ENCODE data around the gene ZNF71. TPM values are rescaled to one million over a fixed set of nuclear protein-coding genes. Genes with fewer than 3 reads are reported as not detected.

Gene ZNF71
- total and polyA plus RNA-seq, 2 of the 8 experiments (the other 6 are each of a cell fraction or from before 2014, with no cell fraction given) = 8.2 to 12.4 TPM

GRCh38 chr19:56661248-56661647, 66.1 kb downstream of the ZNF71 start:
- CTCF ChIA-PET (ENCODE audit: partially characterized antibody) = no interaction called here
- Histone ChIP-seq H4K20me1 (replicated peaks in 1 of 2; ENCODE audit: control insufficient read depth in 1 of 2, insufficient read depth in 2 of 2, low read length in 2 of 2) (no peaks in the 10 kb centered on the region), H2BK5ac (ENCODE audit: low read depth, low read length) (no peak overlapping the region), H3K4me3 (ENCODE audit: extremely low read depth in 1 of 4, insufficient read depth in 2 of 4, low read depth in 3 of 4, low read length in 4 of 4) (no peak overlapping the region), H3K9me3 (ENCODE audit: insufficient read depth in 2 of 2, low read depth in 1 of 2, low read length in 1 of 2) (peaks cover 49 to 84% of the 10 kb centered on the region in 2 experiments), H4K91ac (replicated peaks; ENCODE audit: insufficient read length, low read length) (no peak overlapping the region), H2AFZ (ENCODE audit: low read length) (no peak overlapping the region), H3K79me1 (ENCODE audit: low read depth, low read length) (no peaks in the 10 kb centered on the region), H2BK20ac (ENCODE audit: low read length) (no peak overlapping the region), H2BK120ac (replicated peaks; ENCODE audit: low read depth, low read length) (no peak overlapping the region), H3K9ac (replicated peaks in 1 of 4; ENCODE audit: extremely low read depth in 1 of 4, low read depth in 3 of 4, low read length in 3 of 4) (no peak overlapping the region), H3K4ac (replicated peaks; ENCODE audit: insufficient read length, low read depth, low read length) (no peak overlapping the region), H3K23ac (ENCODE audit: insufficient read length) (no peak overlapping the region), H3K4me1 (replicated peaks in 1 of 4; ENCODE audit: control insufficient read depth in 3 of 4, insufficient read depth in 4 of 4, low read length in 3 of 4) (no peaks in the 10 kb centered on the region), H2BK15ac (ENCODE audit: low read length) (no peak overlapping the region), H3K27ac (ENCODE audit: low read depth, low read length) (no peak overlapping the region), H4K8ac (ENCODE audit: extremely low read depth, insufficient read depth, low read length) (no peak overlapping the region), H3K27me3 (replicated peaks in 1 of 4; ENCODE audit: control insufficient read depth in 3 of 4, extremely low read depth in 1 of 4, insufficient read depth in 3 of 4, low read length in 3 of 4) (no peaks in the 10 kb centered on the region), H3K18ac (ENCODE audit: extremely low read depth, low read length) (no peak overlapping the region), H3K14ac (ENCODE audit: insufficient read length) (no peak overlapping the region), H4K5ac (ENCODE audit: insufficient read length, low read depth, low read length) (no peak overlapping the region), H2AK5ac (ENCODE audit: low read depth, low read length) (no peak overlapping the region), H3K79me2 (ENCODE audit: control insufficient read depth in 1 of 2, insufficient read depth in 2 of 2, low read length in 2 of 2) (no peaks in the 10 kb centered on the region), H2BK12ac (ENCODE audit: low read depth, low read length) (no peak overlapping the region), H3K56ac (replicated peaks; ENCODE audit: insufficient read length, low read depth, low read length) (no peak overlapping the region), H3K36me3 (ENCODE audit: control insufficient read depth in 2 of 4, insufficient read depth in 4 of 4, low read length in 3 of 4) (no peaks in the 10 kb centered on the region; a peak in 1 of 8 replicates), H3K4me2 (ENCODE audit: insufficient read depth in 1 of 2, low read depth in 2 of 2, low read length in 2 of 2) (no peak overlapping the region), H3K23me2 (ENCODE audit: low read depth, low read length) (no peaks in the 10 kb centered on the region)
- FAIRE-seq (no peak), DNase-seq (ENCODE audit: low read depth in 1 of 2, low spot score in 2 of 2) (no peak)
- WGBS, 2 experiments (ENCODE audit: extremely low coverage in 1 of 2, insufficient coverage in 1 of 2, insufficient read length in 1 of 2, insufficient replicate concordance in 2 of 2, low coverage in 1 of 2, low lambda C conversion rate in 2 of 2, missing lambda C conversion rate in 1 of 2) = 84% methylated on average over 3 of the region's 3 CpGs; no CpG with 5 or more reads in 1 of the 2 experiments
- POLR2A ChIA-PET (ENCODE audit: partially characterized antibody) = no interaction called here
- no peak for TF ChIP-seq MAFK (IDR thresholded peaks at IDR 0.05; ENCODE audit: low read depth, low read length)
- TF ChIP-seq RAD21 (IDR thresholded peaks at IDR 0.05 in 1 of 2, conservative IDR thresholded peaks at IDR 0.05 in 1 of 2; ENCODE audit: low read depth in 2 of 2, low read length in 2 of 2) = no peak
- TF ChIP-seq SIX5 (IDR thresholded peaks at IDR 0.05; ENCODE audit: low read depth, low read length) = no peak
- TF ChIP-seq CBX8 (IDR thresholded peaks at IDR 0.05; ENCODE audit: borderline replicate concordance, low read depth, low read length) = no peak
- no peak for TF ChIP-seq SUZ12 (IDR thresholded peaks at IDR 0.05; ENCODE audit: low read length)
- no peak for TF ChIP-seq SAP30 (IDR thresholded peaks at IDR 0.05; ENCODE audit: insufficient read depth, insufficient replicate concordance, low read length)
- TF ChIP-seq YY1 (IDR thresholded peaks at IDR 0.05; ENCODE audit: low read depth, low read length) = no peak

Data from H1 (cell line).